ENCODE data around the gene MAST4. TPM values are rescaled to one million over a fixed set of nuclear protein-coding genes. Genes with fewer than 3 reads are reported as not detected.

The MAST4 gene
- total RNA-seq, 2 donors from 2014 or later, result 36.8 to 45.7 TPM

DNA sequence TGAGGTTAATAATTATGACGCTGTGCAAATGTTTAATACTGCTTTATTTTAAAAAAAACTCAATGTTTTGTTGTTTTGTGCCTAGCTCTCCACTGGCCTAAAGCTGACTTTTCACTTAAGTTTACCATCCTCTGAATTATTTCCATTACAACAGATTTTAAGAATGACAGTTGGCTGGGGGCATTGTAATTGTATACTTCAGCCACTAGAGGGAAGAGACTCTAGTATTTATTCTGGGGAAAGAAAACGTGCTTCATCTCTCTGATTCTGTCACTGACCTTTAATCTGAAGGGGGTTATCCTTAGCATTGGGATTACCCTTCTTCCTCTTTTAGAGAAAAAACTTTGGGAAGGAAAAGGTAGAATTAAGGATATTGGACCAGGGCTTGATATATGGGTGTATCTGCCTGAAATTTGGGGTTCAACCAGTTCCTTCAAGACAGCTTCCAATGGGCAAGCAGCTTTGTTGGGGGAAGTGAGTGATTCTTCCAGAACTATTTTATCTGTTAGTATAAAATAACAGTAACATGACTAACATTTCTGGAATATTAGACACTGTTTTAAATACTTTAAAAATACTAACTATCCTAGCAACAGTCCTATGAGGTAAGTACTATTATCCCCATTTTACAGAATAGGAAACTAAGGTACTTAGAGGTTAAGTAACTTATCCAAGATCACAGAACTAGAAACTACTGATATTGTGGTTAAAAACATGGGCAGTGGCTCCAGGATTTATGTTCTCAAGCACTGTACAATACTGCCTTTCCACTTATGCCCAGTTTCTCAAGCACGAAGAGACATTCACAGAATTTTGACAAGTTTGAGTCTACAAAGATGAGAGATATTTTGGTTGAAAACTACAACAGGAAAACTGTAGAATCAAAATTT is 392.0 kb downstream of the MAST4 start:
- Histone ChIP-seq H3K27me3 (replicated peaks; ENCODE audit: insufficient read depth) (no peaks in the 10 kb centered on the region), H3K27ac (no peak overlapping the region), H3K36me3 (no peaks in the 10 kb centered on the region), H3K4me3 (no peak overlapping the region), H3K4me1 (replicated peaks) (no peaks in the 10 kb centered on the region), H3K9me3 (no peaks in the 10 kb centered on the region)
- TF ChIP-seq POLR2AphosphoS5 (IDR thresholded peaks at IDR 0.05) (no peak), POLR2A (IDR thresholded peaks at IDR 0.05) (no peak)
- TF ChIP-seq, protein P1, sequence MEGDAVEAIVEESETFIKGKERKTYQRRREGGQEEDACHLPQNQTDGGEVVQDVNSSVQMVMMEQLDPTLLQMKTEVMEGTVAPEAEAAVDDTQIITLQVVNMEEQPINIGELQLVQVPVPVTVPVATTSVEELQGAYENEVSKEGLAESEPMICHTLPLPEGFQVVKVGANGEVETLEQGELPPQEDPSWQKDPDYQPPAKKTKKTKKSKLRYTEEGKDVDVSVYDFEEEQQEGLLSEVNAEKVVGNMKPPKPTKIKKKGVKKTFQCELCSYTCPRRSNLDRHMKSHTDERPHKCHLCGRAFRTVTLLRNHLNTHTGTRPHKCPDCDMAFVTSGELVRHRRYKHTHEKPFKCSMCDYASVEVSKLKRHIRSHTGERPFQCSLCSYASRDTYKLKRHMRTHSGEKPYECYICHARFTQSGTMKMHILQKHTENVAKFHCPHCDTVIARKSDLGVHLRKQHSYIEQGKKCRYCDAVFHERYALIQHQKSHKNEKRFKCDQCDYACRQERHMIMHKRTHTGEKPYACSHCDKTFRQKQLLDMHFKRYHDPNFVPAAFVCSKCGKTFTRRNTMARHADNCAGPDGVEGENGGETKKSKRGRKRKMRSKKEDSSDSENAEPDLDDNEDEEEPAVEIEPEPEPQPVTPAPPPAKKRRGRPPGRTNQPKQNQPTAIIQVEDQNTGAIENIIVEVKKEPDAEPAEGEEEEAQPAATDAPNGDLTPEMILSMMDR (IDR thresholded peaks at IDR 0.05), result peak; percentile 60 to 80 (median 71)
- DNase-seq (ENCODE audit: low spot score), result no peak
- 58% methylated on average over 3 of the region's 3 CpGs for WGBS
- intact Hi-C loops (cut with DNase I), result loop anchor here (5.0 to 10.0 kb wide), 3 partner anchors 159 to 217 kb away; no protein-coding TSS in a partner anchor

DNA sequence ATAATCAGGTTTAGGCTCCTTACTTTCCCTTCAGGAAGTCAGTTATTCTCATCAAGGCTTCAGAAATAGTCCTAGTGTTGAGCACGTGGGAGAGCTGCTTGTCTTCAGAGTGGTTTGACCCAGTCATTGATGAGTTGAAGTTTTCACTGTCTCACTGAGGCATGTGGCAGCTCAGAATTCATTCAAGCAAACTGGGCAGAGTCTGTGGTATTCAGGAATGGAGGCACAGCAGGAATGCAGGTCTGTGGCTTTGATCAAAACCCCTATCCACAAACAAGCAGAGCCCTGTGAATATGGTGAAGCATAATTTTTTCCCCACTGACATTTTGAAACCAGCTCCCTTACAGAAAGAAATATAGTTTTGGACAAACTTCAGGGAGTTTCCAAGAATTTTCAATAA is 393.1 kb downstream of the MAST4 start:
- no peak overlapping the region for H3K4me3 ChIP-seq
- H3K9me3 ChIP-seq, result no peaks in the 10 kb centered on the region
- WGBS, result 13% methylated on average over 1 of the region's 1 CpG
- intact Hi-C loops (cut with DNase I), result loop anchor here (5.0 to 10.0 kb wide), 3 partner anchors 158 to 216 kb away; no protein-coding TSS in a partner anchor
- no peak overlapping the region for H3K27ac ChIP-seq
- TF ChIP-seq POLR2AphosphoS5 (IDR thresholded peaks at IDR 0.05), result no peak
- TF ChIP-seq, protein P1 (IDR thresholded peaks at IDR 0.05), result no peak
- no peak for TF ChIP-seq POLR2A (IDR thresholded peaks at IDR 0.05)
- no peaks in the 10 kb centered on the region for H3K27me3 ChIP-seq (replicated peaks; ENCODE audit: insufficient read depth)
- no peaks in the 10 kb centered on the region for H3K4me1 ChIP-seq (replicated peaks)
- no peak for DNase-seq (ENCODE audit: low spot score)
- no peaks in the 10 kb centered on the region for H3K36me3 ChIP-seq

DNA sequence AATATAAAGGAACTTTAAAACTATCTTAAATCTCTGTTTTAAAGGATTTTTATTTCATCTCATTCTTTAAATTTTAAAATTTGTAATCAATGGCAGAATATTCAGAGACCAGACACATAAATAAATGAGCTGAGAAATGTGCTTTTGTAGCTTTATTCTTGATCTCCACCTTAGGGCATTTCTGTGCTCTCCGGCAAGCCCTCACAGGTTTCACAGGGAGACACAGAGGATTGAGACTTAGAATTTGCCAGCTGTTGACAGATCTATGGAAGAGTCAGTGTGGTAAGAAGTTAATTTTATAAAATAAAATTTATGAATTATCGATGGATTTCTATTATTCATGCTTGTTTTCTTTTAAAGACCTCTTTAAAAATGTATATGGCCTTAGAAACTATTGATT is 393.6 kb downstream of the MAST4 start:
- H3K9me3 ChIP-seq, result no peaks in the 10 kb centered on the region
- no peak for TF ChIP-seq POLR2A (IDR thresholded peaks at IDR 0.05)
- TF ChIP-seq, protein P1 (IDR thresholded peaks at IDR 0.05), result no peak
- TF ChIP-seq POLR2AphosphoS5 (IDR thresholded peaks at IDR 0.05), result no peak
- H3K27ac ChIP-seq, result no peak overlapping the region
- 70% methylated on average over 2 of the region's 2 CpGs for WGBS
- H3K4me1 ChIP-seq (replicated peaks), result no peaks in the 10 kb centered on the region
- no peaks in the 10 kb centered on the region for H3K36me3 ChIP-seq
- intact Hi-C loops (cut with DNase I), result loop anchor here (5.0 to 10.0 kb wide), 3 partner anchors 158 to 215 kb away; no protein-coding TSS in a partner anchor
- H3K4me3 ChIP-seq, result no peak overlapping the region
- no peaks in the 10 kb centered on the region for H3K27me3 ChIP-seq (replicated peaks; ENCODE audit: insufficient read depth)
- DNase-seq (ENCODE audit: low spot score), result no peak

DNA sequence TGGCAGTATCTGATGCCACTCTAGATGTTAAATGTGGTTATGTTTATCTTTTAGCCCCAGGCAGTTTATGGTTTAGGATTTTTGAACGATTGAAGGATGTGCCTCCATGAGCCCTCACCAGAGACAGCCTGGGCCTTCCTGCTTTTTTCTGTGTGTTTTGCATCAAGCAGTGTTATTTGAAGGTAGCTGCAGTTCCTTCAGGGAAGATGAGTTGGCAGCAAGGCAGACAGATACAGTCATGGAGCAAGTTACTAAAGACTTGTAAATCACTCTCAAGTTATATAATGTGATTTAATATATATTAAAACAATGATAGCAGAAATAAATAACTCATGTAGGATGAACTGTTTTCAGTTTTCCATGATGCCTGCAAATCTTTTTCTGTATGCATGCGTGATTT is 395.6 kb downstream of the MAST4 start:
- Histone ChIP-seq H3K36me3 (no peaks in the 10 kb centered on the region), H3K4me3 (no peak overlapping the region), H3K27me3 (replicated peaks; ENCODE audit: insufficient read depth) (no peaks in the 10 kb centered on the region), H3K27ac (no peak overlapping the region), H3K9me3 (no peaks in the 10 kb centered on the region), H3K4me1 (replicated peaks) (no peaks in the 10 kb centered on the region)
- no peak for DNase-seq (ENCODE audit: low spot score)
- TF ChIP-seq POLR2A (IDR thresholded peaks at IDR 0.05) (no peak), POLR2AphosphoS5 (IDR thresholded peaks at IDR 0.05) (no peak)
- TF ChIP-seq, protein P1 (IDR thresholded peaks at IDR 0.05), result no peak
- intact Hi-C loops (cut with DNase I), result no loop called here
- WGBS, result 25% methylated on average over 2 of the region's 2 CpGs
